Peyer's patch (tissue), 4 donors: ENCODE measurements around the gene PRRX2.

Source experiments
- POLR2A ChIP-seq, 2 donors: fragments of 450-650 bp; IDR thresholded peaks; one replicate each; pipeline ENCODE4 v1.5.1; 2017; ENCODE audit warnings: antibody characterized with exemption in 2 of 2, mild to moderate bottlenecking in 2 of 2, moderate library complexity in 2 of 2
- TF ChIP-seq, protein P1 (sequence below), 6 experiments: fragments of 450-650 bp in 4 of 6; fragments of 200-600 bp in 2 of 6; sonication (generic) in 1 of 6; IDR thresholded peaks; one replicate each; pipeline ENCODE4 v1.5.1; 2017 to 2019; ENCODE audit warnings: antibody characterized with exemption in 6 of 6, mild to moderate bottlenecking in 3 of 6, moderate library complexity in 1 of 6

DNA sequence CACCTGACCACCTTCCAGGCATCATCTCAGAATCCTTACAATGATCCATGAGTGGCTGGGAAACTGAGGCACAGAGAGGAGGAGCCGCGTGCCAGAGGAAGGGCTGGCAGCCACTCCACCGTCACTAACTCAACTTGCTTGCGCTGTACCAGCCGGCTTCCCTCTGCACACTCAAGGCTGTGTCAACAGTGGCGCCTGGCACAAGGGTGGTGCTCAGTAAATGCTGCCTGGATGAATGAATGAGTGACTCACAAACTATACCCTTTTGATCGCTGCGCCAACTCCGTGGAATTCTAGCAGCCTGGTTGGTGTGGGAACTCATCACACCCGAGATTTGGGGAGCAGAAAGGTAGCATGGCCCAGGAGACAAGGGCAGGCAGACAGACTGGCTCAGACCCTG, 21.9 kb downstream of the PRRX2 start:
- TF ChIP-seq, protein P1, sequence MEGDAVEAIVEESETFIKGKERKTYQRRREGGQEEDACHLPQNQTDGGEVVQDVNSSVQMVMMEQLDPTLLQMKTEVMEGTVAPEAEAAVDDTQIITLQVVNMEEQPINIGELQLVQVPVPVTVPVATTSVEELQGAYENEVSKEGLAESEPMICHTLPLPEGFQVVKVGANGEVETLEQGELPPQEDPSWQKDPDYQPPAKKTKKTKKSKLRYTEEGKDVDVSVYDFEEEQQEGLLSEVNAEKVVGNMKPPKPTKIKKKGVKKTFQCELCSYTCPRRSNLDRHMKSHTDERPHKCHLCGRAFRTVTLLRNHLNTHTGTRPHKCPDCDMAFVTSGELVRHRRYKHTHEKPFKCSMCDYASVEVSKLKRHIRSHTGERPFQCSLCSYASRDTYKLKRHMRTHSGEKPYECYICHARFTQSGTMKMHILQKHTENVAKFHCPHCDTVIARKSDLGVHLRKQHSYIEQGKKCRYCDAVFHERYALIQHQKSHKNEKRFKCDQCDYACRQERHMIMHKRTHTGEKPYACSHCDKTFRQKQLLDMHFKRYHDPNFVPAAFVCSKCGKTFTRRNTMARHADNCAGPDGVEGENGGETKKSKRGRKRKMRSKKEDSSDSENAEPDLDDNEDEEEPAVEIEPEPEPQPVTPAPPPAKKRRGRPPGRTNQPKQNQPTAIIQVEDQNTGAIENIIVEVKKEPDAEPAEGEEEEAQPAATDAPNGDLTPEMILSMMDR (IDR thresholded peaks at IDR 0.05) = no peak
- no peak for TF ChIP-seq POLR2A (IDR thresholded peaks at IDR 0.05)
